HG02938 (cell line): Measurements from ENCODE around the gene AFM.
"Not testable (repeated sequence)": the region's sequence is repeated elsewhere in the genome, so short reads cannot be mapped to it uniquely, and the experiment has no call there.

Experiments
- ATAC-seq: cut with Tn5 transposase; IDR thresholded peaks from one replicate; pipeline ENCODE4 v1.9.1; 2021; ENCODE audit warnings: mild to moderate bottlenecking, moderate library complexity; ENCODE audit not compliant: unreplicated experiment

AFM gene

DNA sequence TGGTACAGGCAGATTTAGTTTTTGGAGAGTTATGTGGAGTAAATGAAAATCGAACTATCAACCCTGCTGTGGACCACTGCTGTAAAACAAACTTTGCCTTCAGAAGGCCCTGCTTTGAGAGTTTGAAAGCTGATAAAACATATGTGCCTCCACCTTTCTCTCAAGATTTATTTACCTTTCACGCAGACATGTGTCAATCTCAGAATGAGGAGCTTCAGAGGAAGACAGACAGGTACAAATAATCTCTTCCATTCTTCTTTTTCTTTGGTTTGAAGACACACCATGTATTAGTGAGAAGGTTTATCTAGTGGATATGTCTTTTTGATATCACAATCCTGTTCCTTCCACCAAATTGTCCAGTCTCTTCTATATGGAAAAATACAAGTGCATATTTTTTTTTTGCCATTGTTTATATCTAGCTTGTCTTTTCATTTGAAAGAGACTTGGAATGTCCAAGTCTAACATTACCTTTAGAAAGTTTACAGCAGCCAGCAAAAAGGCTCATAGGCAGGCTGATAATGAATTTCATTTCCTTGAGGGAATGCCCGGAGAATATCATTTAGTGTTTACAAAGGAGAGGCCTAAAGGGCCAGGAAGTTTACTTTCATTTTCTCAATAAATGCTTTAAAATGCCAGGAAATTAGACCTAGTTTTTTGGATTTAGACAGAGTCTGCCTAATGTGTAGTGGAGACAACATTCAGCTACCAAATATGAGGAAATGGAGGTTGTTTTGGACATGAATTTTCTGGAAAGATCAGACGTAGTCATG is 18.6 kb downstream of the AFM start:
- no peak for ATAC-seq

DNA sequence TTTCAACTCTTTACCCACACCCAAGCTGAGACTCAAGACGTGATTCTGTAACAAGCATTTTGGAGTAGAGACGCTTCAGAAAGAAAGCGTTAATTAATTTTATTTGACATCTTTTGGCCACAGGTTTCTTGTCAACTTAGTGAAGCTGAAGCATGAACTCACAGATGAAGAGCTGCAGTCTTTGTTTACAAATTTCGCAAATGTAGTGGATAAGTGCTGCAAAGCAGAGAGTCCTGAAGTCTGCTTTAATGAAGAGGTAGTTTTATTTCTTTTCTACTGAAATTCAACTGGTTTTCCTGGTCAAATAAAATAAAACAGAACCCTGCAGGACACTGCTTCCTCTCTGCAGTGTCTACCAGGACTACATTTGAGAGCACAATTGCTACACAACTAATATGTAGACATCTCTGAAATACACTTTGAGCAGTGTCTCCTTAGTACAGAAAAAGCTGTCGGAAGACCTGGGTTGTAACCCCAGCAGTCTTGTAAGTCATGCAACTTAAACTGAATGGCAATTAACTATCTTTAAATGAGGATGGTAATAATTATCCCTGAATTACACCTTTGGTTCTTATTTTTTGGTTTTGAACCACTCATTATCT is 20.2 kb downstream of the AFM start:
- no peak for ATAC-seq

DNA sequence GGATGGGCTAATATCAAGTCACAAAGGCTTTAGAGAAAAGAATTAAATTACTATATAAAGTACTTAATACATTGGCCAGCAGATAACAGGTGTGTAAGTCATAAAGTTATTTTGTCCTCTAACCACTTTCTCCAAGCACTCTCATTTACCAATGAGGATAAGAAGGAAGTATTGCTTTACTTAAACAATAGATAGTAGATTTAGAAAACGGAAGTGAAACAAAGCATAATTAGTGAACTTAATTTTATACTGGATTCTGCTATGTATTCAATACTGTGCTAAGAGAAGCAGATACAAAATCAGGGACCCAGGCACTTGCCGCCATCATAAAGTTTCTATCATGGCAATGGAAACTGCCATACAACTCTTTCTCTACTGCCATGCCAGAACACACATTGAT is 24.0 kb downstream of the AFM start:
- no peak for ATAC-seq

DNA sequence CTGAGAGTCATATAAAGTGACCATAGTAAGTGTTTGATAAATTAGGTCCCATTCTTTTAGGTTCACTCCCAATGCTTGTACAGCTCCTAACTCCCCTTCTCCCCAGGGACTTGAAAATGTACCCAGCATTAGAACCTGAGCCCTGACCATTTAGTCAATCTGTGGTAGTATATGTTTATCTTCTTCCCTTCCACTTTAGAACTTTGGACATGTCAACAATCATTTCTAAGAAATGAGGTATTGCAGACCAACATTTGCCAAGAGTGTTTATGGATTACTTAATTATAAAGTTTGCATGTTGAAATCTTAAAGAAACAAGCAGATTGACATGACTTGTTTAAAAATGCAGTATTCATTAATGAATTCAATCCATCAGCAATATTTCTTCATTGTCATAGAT is 26.0 kb downstream of the AFM start:
- no peak for ATAC-seq

DNA sequence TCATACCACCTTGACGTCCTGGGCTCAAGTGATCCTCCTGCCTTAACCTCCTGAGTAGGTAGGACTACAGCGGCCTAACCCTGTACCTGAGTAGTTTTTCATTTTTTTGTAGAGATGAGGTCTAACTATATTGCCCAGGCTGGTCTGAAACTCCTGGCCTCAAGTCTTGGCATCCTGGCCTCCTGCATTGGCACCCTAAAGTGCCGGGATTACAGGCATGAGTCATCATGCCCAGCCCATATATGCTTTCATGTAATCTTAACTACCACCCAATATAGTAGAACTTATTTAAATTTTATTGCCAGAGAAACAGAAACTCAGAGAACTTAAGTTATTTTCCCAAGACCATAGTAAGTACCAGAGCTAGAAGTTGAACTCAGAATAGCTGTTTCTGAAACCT is 27.1 kb downstream of the AFM start:
- ATAC-seq = no peak

DNA sequence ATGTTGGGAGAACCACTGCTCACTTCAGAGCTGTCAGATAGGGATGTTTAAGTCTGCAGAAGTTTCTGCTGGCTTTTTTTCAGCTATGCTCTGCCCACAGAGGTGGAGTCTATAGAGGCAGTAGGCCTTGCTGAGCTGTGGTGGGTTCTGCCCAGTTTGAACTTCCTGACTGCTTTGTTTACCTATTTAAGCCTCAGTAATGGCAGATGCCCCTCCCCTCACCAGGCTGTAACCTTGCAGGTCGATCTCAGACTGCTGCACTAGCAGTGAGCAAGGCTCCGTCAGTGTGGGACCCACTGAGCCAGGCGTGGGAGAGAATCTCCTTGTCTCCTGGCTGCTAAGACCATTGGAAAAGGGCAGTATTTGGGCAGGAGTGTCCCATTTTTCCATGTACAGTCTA is 36.8 kb downstream of the AFM start:
- ATAC-seq = no peak

DNA sequence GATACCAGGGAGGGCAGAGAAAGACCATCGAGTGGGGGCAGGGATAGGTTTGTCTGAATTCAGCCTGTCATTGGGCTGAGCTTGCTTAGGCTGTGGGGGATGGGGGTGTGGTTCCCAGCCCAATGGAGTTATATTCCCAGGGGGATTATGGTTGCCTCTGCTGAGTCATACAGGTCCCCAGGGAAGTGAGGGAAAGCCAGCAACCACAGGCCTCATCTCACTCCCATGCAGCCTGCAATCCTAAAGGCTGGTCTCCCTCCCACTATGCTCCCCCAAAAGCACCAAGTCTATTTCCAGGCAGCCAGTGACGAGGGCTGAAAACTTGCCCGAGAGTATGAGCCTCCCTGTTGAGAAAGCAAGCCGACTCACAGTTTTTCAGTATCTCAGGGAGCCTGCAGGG is 39.3 kb downstream of the AFM start:
- no peak for ATAC-seq

DNA sequence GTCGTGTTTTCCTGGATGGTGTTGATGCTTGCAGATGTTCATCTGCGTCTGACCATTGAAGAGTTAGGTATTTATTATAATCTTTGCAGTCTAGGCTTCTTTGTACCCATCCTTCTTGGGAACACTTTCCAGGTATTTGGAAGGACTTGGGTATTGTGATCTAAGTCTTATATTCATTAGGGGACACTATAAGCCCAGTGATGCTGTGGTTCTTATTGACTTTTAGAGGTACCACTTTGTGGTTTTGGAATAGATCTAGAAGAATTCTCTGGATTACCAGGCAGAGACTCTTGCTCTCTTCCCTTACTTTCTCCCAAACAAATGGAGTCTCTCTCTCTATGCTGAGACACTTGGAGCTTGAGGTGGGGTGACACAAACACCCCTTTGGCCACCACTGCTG is 41.6 kb downstream of the AFM start:
- no peak for ATAC-seq

DNA sequence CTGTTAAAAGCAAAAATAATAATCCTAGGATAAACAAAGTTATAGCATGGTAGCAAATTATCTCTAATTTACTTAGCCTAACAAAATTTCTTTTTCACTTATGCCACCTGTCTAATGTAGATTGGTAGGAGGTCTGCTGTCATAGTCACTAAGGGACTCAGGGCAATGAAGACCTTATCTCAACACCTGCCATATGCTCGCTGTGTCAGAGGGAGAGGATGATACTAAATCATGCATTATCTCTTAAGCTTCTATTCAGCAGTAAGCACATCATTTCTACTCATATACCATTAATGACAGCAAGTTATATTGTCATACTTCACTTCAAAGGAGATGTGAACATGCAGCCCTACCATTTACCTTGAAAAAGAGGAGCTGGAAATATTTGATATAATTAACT is 44.1 kb downstream of the AFM start:
- ATAC-seq = no peak

DNA sequence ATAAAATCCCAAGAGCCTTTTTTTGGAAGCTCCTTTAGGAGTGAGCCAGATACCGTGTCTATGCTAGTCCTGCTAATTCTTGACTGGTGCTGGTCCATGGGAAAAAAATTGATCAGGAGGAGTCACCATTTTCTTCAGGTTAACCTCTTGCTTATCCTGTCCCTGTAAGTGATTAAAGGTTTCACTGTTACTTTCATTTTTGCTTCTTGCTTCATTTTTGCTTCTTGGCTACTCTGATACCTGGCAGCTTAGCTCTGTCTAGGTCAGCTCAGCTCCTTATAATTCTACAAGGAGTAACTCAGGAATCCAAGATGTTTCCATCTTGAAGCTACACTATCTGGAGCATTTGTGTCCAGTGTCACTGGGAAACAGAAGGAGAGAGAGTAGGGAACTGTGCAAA is 45.7 kb downstream of the AFM start:
- ATAC-seq = peak; percentile 53

DNA sequence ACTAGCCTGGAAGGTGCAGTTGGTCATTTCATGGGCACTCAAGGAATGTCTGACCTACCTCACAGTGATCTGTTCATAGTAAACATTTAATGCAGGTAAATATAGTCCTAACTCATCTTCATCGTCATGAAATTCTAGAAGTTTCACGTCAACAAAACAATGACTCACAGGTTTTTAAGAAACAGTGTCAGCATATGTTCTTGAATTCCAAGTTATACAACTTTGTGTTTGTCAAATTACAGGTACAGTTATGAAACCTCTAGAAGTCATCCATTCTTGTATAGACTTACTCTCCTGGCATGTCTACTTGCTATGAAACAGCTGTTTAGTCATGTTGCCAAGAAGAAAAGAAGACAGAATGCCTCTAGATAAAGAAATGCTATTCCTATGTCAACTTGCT is 46.6 kb downstream of the AFM start:
- ATAC-seq = no peak

DNA sequence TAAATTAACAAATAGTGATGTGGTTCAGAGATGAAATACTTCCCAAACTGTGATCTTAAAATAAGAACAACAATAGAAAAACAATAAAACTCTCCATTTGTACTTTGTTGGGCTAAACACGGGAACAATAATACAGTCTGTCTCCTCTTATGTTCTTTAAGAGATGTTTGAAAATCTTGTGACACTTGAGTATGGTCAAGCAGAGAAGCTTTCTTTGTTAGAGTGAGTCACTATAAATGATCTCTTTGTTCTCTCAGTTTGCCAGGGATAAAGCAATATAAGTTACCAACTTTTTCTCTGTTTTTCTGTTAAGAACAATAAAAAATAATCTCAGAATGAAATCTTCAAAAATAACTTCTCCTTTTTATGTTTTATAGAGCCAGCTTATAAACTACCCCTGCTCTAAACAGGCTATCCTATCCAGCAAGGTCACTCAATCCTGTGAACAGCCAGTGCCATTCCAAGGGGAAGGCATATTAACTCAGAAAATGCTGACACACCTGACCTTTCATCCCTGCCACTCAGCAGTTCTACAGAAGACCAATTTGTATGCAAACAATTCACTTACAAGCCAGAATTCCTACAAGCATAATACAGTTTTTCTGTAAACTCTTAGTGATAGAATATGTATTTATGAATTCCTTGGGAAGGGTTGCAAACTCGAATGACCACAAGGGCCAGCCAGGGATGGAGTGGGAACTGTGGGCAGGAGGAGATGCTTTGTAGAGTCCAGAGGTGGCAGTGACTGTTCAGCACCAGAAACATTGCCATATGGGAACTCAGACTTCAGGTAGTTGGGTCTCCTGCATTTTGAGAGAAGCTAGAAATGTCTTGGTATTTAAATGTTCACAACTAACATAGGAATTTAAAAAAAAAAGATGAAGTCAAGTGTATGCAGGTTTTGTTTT is 52.2 kb downstream of the AFM start:
- ATAC-seq = no peak

DNA sequence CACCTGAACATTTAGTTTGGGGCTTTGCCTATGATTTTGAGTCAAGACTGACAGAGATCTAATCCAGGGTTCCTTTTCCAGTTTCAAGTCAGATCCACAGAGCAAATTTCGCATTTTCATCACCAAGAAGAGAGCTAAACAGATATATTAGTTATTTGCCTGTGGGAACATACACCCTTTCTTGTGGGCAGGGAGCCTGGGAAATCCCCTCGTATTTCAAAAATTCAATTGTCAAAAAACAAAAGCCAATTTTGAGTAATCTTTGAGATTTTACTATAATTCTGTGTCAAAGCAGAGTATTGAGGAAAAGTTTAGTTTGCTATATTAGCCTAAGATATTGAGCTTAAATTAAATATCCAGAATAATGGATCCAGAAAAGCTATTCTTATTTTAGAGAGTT is 56.6 kb downstream of the AFM start:
- ATAC-seq = no peak

DNA sequence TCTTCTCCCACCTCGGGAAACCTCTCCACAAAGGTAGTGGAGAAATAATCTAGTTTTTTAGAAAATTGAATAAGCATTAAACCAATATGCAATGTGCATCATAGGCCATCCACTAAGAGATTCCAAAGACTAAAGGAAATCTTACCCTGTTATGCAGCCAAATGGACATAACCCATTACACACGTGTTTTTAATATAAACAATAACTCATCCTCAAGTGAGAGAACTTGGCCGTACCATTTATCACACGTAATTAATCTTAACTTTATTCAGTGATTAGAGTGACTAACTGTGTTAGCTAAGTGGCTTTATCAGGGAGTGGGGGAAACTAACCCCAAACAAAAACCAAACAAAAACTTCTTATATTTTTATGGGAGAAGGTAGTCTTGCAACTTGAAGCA is 57.8 kb downstream of the AFM start:
- ATAC-seq = no peak

DNA sequence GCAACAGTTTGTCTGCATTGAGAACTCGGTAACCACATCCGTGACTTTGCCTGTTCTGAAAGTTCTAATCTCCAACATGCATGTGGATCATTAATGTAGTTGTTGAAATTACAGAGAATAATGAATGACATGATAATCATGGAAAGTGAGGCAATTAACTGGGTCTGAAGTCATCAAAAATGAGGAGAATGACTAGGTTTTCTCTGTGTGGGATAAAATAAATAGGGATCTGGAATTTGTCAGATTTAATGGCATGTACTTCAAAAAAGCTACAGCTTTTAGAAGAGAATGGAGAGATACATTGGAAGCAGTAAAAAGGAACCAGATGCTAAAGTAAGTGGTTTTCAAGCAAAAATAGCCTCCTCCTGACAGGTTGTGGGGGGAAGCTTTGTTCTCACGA is 59.3 kb downstream of the AFM start:
- ATAC-seq = no peak

DNA sequence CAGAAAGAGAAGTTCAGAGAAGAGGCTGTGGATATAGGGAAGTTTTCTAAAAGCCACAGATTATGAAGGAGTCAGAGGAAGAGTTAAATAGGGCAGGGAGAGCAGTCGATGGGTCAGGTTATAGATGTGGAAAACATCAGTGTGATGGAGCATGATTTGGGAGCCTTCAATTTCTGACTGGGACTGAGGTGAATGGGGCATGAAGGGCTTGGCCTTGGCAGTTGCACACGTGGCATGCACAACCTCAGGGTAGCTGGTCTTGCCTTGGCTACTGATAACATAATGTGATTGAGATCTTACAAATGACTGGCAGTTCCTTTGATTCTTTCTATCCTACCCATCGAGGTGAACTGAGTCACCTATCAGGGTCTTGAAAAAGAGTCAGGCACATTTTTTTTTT is 59.7 kb downstream of the AFM start:
- ATAC-seq = no peak

DNA sequence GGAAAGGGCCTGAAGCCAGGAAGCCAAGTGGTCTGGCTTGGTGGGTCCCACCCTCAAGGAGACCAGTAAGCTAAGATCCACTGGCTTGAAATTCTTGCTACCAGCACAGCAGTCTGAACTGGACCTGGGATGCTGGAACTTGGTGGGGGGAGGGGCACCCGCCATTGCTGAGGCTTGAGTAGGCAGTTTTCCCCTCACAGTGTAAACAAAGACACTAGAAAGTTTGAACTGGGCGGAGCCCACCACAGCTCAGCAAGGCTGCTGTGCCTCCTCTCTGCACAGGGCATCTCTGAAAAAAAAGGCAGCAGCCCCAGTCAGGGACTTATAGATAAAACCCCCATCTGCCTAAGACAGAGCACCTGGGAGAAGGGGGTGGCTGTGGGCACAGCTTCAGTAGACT is 63.1 kb downstream of the AFM start:
- no peak for ATAC-seq

DNA sequence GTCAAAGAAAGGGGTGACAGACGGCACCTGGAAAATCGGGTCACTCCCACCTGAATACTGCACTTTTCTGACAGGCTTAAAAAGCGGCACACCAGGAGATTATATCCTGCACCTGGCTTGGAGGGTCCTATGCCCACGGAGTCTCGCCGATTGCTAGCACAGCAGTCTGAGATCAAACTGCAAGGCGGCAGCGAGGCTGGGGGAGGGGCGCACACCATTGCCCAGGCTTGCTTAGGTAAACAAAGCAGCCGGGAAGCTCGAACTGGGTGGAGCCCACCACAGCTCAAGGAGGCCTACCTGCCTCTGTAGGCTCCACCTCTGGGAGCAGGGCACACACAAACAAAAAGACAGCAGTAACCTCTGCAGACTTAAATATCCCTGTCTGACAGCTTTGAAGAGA is 69.3 kb downstream of the AFM start:
- not testable (repeated sequence) for ATAC-seq
